Loucy (cell line): ENCODE data around the gene SLC31A2.

Experiments
- H2AFZ ChIP-seq: fragments of 200-600 bp; sonication (generic); 2 replicates; pipeline ENCODE4 v1.6.0; 2016; ENCODE audit warnings: antibody characterized with exemption, mild to moderate bottlenecking, low read length, moderate library complexity
- H3F3A ChIP-seq: fragments of 200-600 bp; 2 replicates; pipeline ENCODE4 v1.6.0; 2016; ENCODE audit warnings: antibody characterized with exemption, low read depth, mild to moderate bottlenecking
- H3K27me3 ChIP-seq: fragments of 200-600 bp; sonication (generic); 2 replicates; pipeline ENCODE4 v1.6.1; 2014; ENCODE audit warnings: low read length, mild to moderate bottlenecking; ENCODE audit not compliant: insufficient read depth, poor library complexity, severe bottlenecking
- H3K36me3 ChIP-seq: fragments of 200-600 bp; sonication (generic); 2 replicates; pipeline ENCODE4 v1.6.1; 2016; ENCODE audit warnings: low read length; ENCODE audit not compliant: insufficient read depth
- H3K4me1 ChIP-seq: fragments of 200-600 bp; sonication (generic); 2 replicates; pipeline ENCODE4 v1.5.1; 2014; ENCODE audit warnings: low read length, mild to moderate bottlenecking; ENCODE audit not compliant: insufficient read depth, poor library complexity, severe bottlenecking
- H3K4me2 ChIP-seq: fragments of 200-600 bp; sonication (generic); 2 replicates; pipeline ENCODE4 v1.6.0; 2014; ENCODE audit warnings: antibody characterized with exemption, low read length, low read depth, mild to moderate bottlenecking; ENCODE audit not compliant: poor library complexity, severe bottlenecking
- H3K4me3 ChIP-seq: fragments of 200-600 bp; sonication (generic); 2 replicates; pipeline ENCODE4 v1.5.1; 2014; ENCODE audit warnings: low read length, mild to moderate bottlenecking, mixed read lengths; ENCODE audit not compliant: poor library complexity, severe bottlenecking
- H3K79me2 ChIP-seq: fragments of 200-600 bp; sonication (generic); 2 replicates; pipeline ENCODE4 v1.6.1; 2014; ENCODE audit warnings: low read length; ENCODE audit not compliant: insufficient read depth
- H3K9ac ChIP-seq: fragments of 200-600 bp; sonication (generic); 2 replicates; pipeline ENCODE4 v1.6.0; 2014; ENCODE audit warnings: mild to moderate bottlenecking, low read depth, low read length, moderate library complexity; ENCODE audit not compliant: poor library complexity, severe bottlenecking
- H3K9me2 ChIP-seq: fragments of 200-600 bp; sonication (generic); replicated peaks from 2 replicates; pipeline ENCODE4 v1.6.1; 2016; ENCODE audit warnings: low read depth, low read length, mixed read lengths
- H3K9me3 ChIP-seq: fragments of 200-600 bp; sonication (generic); 2 replicates; pipeline ENCODE4 v1.6.1; 2014; ENCODE audit warnings: mild to moderate bottlenecking, antibody characterized with exemption, low read length, low read depth; ENCODE audit not compliant: insufficient read depth
- H4K20me1 ChIP-seq: fragments of 200-600 bp; sonication (generic); 2 replicates; pipeline ENCODE4 v1.6.0; 2014; ENCODE audit warnings: antibody characterized with exemption, low read length, mild to moderate bottlenecking; ENCODE audit not compliant: insufficient read depth, poor library complexity, severe bottlenecking
- EZH2phosphoT487 ChIP-seq: fragments of 200-600 bp; IDR thresholded peaks from 2 replicates; pipeline ENCODE4 v1.6.1; 2018; ENCODE audit warnings: antibody characterized with exemption, mild to moderate bottlenecking, moderate library complexity, borderline replicate concordance
- TF ChIP-seq, protein P1 (sequence below): fragments of 200-600 bp; sonication (generic); conservative IDR thresholded peaks from 2 replicates; pipeline ENCODE4 v1.5.1; 2014; ENCODE audit warnings: mild to moderate bottlenecking, antibody characterized with exemption, low read length

SLC31A2 gene

DNA sequence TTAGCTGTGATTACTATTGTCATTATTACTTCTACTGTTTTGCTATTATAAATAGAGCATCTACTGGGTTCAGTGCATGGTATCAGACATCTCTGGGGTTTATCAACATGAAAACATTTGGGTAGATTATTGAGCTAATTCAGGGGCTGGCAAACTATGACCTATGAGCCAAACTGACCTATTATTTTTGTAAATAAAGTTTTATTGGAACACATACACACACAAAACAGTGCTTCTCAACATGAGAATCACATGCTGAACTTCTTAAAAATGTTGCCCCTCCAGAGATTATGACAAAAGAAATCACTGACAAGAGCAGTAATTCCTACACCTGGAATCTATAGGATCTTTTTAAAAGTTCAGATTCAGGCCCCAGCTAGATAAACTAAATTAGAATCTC is 30.4 kb downstream of the SLC31A2 start:
- no peaks in the 10 kb centered on the region for H3K4me1 ChIP-seq
- H3F3A ChIP-seq = no peaks in the 10 kb centered on the region
- H3K9me2 ChIP-seq = no peaks in the 10 kb centered on the region
- H3K36me3 ChIP-seq = peaks cover 96% of the 10 kb centered on the region
- H4K20me1 ChIP-seq = no peaks in the 10 kb centered on the region
- no peak overlapping the region for H3K9ac ChIP-seq
- no peak overlapping the region for H3K4me2 ChIP-seq
- no peaks in the 10 kb centered on the region for H3K9me3 ChIP-seq
- H2AFZ ChIP-seq = no peak overlapping the region
- no peak overlapping the region for H3K4me3 ChIP-seq
- H3K79me2 ChIP-seq = no peaks in the 10 kb centered on the region
- no peaks in the 10 kb centered on the region for H3K27me3 ChIP-seq
- TF ChIP-seq, protein P1, sequence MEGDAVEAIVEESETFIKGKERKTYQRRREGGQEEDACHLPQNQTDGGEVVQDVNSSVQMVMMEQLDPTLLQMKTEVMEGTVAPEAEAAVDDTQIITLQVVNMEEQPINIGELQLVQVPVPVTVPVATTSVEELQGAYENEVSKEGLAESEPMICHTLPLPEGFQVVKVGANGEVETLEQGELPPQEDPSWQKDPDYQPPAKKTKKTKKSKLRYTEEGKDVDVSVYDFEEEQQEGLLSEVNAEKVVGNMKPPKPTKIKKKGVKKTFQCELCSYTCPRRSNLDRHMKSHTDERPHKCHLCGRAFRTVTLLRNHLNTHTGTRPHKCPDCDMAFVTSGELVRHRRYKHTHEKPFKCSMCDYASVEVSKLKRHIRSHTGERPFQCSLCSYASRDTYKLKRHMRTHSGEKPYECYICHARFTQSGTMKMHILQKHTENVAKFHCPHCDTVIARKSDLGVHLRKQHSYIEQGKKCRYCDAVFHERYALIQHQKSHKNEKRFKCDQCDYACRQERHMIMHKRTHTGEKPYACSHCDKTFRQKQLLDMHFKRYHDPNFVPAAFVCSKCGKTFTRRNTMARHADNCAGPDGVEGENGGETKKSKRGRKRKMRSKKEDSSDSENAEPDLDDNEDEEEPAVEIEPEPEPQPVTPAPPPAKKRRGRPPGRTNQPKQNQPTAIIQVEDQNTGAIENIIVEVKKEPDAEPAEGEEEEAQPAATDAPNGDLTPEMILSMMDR = no peak

DNA sequence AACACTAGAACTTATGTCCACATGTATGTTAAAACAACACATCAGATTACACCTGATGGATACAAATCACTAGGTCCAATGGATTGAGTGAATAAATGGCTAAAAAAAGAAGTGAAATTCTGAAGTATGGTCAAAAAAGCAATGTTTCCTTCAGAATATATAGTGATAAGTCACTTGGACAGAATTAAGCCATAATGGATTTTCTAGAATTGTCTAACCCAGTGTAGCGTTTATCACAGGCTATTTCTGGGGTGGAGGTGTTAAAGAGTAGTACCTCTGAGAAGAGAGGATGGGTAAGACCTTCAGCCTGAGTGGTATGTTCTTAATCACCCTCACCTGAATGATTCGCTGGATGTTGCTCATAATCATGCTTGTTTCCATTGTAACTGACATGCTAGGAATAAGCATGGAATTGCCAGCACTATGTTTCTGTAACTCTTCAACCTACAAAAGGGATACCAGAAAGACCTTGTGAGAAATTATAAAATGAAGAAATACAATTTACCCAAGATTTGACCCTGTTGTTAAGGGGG is 33.2 kb downstream of the SLC31A2 start:
- TF ChIP-seq, protein P1 = no peak
- TF ChIP-seq EZH2phosphoT487 = no peak
- no peak overlapping the region for H3K4me2 ChIP-seq

DNA sequence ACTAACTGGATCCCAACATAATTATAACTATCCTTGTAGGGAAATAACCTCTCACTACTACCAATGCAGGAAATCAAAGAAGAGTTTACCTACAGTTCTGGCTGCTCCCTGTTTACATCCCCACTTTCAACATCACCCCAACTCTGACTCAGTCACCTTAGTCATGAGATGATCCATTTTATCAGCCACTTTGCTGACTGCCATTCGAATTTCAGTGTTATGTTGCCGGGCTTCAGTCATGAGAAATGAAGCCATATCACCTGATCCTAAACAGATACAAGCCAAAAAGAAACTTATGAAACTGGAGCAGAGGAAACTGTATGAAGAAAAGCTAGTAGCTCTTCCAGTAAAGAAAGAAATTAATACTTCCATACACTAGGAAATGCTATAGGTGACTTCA is 33.7 kb downstream of the SLC31A2 start:
- Histone ChIP-seq H3K9ac (no peak overlapping the region), H3K9me3 (no peaks in the 10 kb centered on the region), H3K4me2 (no peak overlapping the region), H3K79me2 (no peaks in the 10 kb centered on the region), H2AFZ (no peak overlapping the region), H3K27me3 (no peaks in the 10 kb centered on the region), H3K4me1 (no peaks in the 10 kb centered on the region), H3K9me2 (no peaks in the 10 kb centered on the region), H3F3A (no peaks in the 10 kb centered on the region), H4K20me1 (no peaks in the 10 kb centered on the region), H3K36me3 (peaks cover 95% of the 10 kb centered on the region; the same call in 1 of the 2 replicates), H3K4me3 (no peak overlapping the region)
- no peak for TF ChIP-seq EZH2phosphoT487
- TF ChIP-seq, protein P1 = no peak

More for the DNA sequence above, 33.2 kb downstream of the SLC31A2 start:
- H3K27me3 ChIP-seq = no peaks in the 10 kb centered on the region
- no peaks in the 10 kb centered on the region for H3K9me2 ChIP-seq
- no peak overlapping the region for H3K4me3 ChIP-seq
- no peaks in the 10 kb centered on the region for H3K4me1 ChIP-seq
- H3K9ac ChIP-seq = no peak overlapping the region
- no peaks in the 10 kb centered on the region for H3K9me3 ChIP-seq
- no peak overlapping the region for H2AFZ ChIP-seq
- peaks cover 96% of the 10 kb centered on the region; the same call in 1 of the 2 replicates for H3K36me3 ChIP-seq
- no peaks in the 10 kb centered on the region for H3F3A ChIP-seq
- no peaks in the 10 kb centered on the region for H4K20me1 ChIP-seq
- H3K79me2 ChIP-seq = no peaks in the 10 kb centered on the region
